Effector CD8-positive, alpha-beta T cell (primary cell): ENCODE data around the gene PCDHGA6.
"Not testable (repeated sequence)": the region's sequence is repeated elsewhere in the genome, so short reads cannot be mapped to it uniquely, and the experiment has no call there.

Experiments
- DNase-seq: peaks from one replicate; lab custom pipeline; 2025; lab: John Stamatoyannopoulos, UW

Gene PCDHGA6

GRCh38 chr5:141392429-141393198 lies 18.9 kb downstream of the PCDHGA6 start, which contains the start of gene PCDHGA8:
PCDHGA8 (plus strand) TSS chr5:141392633; CDS start chr5:141392814, 181 bp downstream.
- no peak for DNase-seq

- no peak for DNase-seq
Measured at GRCh38 chr5:141393267-141393666, 19.6 kb downstream of the PCDHGA6 start.

DNA sequence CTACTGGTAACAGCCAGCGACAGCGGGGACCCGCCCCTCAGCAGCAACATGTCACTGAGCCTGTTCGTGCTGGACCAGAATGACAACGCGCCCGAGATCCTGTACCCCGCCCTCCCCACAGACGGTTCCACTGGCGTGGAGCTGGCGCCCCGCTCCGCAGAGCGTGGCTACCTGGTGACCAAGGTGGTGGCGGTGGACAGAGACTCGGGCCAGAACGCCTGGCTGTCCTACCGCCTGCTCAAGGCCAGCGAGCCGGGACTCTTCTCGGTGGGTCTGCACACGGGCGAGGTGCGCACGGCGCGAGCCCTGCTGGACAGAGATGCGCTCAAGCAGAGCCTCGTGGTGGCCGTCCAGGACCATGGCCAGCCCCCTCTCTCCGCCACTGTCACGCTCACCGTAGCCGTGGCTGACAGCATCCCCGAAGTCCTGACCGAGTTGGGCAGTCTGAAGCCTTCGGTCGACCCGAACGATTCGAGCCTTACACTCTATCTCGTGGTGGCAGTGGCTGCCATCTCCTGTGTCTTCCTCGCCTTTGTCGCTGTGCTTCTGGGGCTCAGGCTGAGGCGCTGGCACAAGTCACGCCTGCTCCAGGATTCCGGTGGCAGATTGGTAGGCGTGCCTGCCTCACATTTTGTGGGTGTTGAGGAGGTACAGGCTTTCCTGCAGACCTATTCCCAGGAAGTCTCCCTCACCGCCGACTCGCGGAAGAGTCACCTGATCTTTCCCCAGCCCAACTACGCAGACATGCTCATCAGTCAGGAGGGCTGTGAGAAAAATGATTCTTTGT lies 20.9 kb downstream of the PCDHGA6 start:
- DNase-seq: not testable (repeated sequence)

DNA sequence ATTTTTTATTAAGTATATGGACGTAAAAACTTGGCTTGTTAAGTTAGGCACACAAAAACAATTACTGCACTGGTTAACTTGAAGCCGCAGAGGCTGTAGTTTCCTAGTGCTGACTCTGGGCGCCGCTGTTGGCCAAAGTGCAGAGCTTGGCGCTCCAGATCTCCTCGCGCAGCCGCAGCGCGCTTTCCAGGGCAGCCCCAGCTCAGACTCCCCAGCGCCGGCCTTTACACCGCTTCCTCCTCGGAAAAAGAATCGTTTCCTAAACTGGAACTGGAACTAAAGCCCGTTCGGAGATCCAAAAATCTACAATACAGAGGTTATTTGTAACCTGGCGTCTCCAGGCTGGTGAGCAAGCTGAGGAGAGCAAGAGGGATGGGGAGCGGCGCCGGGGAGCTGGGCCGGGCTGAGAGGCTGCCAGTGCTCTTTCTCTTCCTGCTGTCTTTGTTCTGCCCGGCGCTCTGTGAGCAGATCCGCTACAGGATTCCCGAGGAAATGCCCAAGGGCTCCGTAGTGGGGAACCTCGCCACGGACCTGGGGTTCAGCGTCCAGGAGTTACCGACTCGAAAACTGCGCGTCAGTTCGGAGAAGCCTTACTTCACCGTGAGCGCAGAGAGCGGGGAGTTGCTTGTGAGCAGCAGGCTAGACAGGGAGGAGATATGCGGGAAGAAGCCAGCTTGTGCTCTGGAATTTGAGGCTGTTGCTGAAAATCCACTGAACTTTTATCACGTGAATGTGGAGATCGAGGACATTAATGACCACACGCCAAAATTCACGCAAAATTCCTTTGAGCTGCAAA lies 24.3 kb downstream of the PCDHGA6 start, which contains the start of gene PCDHGB5:
Gene PCDHGB5, plus strand, starts transcription at position 192 of the 796 bp plus-strand sequence. Its CDS starts 181 bp downstream, at position 373.
- DNase-seq: not testable (repeated sequence)

DNA sequence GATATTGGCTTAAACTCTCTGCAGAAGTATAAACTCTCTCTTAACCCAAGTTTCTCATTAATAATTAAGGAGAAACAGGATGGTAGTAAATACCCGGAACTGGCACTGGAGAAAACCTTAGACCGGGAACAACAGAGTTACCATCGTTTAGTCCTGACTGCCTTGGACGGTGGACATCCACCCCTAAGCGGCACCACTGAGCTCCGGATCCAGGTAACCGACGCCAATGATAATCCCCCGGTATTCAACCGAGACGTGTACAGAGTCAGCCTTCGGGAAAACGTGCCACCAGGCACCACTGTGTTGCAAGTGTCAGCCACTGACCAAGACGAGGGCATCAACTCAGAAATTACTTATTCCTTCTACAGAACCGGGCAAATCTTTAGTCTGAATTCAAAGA lies 24.9 kb downstream of the PCDHGA6 start:
- no peak for DNase-seq

DNA sequence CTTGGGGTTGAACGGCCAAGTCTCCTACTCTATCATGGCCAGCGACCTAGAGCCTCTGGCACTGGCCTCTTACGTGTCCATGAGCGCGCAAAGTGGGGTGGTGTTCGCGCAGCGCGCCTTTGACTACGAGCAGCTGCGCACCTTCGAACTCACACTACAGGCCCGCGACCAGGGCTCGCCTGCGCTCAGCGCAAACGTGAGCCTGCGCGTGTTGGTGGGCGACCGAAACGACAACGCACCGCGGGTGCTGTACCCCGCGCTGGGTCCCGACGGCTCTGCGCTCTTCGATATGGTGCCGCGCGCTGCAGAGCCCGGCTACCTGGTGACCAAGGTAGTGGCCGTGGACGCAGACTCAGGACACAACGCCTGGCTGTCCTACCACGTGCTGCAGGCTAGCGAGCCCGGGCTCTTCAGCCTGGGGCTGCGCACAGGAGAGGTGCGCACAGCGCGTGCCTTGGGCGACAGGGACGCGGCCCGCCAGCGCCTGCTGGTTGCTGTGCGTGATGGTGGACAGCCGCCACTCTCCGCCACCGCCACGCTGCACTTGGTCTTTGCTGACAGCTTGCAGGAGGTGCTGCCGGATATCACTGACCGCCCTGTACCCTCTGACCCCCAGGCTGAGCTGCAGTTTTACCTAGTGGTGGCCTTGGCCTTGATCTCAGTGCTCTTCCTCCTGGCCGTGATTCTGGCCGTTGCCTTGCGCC lies 26.0 kb downstream of the PCDHGA6 start:
- no peak for DNase-seq

DNA sequence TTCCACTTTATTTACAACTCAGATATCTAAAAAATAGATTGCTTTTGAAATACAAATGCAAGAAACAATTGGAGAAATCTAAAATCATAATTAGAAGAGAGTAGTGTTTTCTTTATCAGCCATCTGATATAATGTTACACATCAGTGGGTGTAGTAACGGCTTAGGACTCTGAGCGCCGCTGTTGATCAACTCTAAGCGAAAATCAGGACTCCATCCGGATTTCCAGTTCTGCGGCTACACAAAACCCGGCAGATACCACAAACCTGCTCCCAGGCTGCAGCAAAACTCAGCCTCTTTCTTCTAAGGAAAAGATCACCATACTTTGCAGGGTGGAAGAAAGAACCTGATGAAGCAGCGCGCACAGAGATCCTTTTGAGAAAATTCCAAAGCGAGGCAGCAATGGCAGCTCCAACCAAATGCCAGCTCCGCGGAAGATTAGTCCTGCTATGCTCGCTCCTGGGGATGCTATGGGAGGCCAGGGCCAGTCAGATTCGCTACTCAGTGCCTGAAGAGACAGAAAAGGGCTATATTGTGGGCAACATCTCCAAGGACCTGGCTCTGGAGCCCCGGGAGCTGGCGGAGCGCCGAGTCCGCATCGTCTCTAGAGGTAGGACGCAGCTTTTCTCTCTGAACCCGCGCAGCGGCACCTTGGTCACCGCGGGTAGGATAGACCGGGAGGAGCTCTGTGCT lies 29.0 kb downstream of the PCDHGA6 start, which contains the start of gene PCDHGA9:
Gene PCDHGA9, plus strand, starts transcription at position 226 of the 691 bp plus-strand sequence. Its CDS starts 175 bp downstream, at position 401.
- DNase-seq: no peak

DNA sequence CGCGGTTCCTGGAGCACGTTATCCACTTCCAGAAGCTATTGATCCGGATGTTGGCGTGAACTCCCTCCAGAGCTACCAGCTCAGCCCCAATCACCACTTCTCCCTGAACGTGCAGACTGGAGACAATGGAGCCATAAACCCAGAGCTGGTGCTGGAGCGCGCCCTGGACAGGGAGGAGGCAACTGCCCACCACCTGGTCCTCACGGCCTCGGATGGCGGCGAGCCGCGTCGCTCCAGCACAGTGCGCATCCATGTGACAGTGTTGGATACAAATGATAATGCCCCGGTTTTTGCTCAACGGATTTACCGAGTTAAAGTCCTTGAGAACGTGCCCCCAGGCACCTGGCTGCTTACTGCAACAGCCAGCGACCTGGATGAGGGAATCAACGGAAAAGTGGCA lies 29.7 kb downstream of the PCDHGA6 start:
- no peak for DNase-seq

DNA sequence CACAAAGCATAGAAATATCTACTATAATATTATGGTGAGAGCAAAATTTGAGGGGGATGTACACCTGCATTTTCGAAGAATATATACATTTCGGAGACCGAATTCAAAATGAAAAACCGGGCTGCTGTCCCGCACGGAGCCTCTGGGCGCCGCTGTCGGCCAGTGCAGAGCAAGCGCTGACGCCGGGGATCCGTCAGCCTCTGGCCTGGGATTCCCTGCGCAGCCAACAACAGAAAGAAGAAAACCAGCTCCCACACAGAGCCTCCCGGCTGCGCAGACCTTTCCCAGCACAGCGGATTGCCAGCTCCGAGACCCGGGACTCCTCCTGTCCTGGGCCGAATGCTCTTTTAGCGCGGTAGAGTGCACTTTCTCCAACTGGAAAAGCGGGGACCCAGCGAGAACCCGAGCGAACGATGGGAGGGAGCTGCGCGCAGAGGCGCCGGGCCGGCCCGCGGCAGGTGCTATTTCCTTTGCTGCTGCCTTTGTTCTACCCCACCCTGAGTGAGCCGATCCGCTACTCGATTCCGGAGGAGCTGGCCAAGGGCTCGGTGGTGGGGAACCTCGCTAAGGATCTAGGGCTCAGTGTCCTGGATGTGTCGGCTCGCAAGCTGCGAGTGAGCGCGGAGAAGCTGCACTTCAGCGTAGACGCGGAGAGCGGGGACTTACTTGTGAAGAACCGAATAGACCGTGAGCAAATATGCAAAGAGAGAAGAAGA lies 34.3 kb downstream of the PCDHGA6 start, which contains the start of gene PCDHGB6:
Gene PCDHGB6, plus strand, starts transcription at position 232 of the 716 bp plus-strand sequence. Its CDS starts 182 bp downstream, at position 414.
- not testable (repeated sequence) for DNase-seq

DNA sequence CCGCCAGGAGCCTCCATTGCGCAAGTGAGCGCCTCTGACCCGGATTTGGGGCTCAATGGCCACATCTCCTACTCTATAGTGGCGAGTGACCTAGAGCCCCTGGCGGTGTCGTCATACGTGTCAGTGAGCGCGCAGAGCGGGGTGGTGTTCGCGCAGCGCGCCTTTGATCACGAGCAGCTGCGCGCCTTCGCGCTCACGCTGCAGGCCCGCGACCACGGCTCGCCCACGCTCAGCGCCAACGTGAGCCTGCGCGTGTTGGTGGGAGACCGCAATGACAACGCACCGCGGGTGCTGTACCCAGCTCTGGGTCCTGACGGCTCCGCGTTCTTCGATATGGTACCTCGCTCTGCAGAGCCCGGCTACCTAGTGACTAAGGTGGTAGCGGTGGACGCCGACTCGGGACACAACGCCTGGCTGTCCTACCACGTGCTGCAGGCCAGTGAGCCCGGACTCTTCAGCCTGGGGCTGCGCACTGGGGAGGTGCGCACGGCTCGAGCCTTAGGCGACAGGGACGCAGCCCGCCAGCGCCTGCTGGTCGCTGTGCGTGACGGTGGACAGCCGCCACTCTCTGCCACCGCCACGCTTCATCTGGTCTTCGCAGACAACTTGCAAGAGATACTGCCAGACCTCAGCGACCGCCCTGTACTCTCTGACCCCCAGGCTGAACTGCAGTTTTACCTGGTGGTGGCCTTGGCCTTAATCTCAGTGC lies 36.1 kb downstream of the PCDHGA6 start:
- no peak for DNase-seq

- no peak for DNase-seq
Measured at GRCh38 chr5:141411575-141411974, 37.9 kb downstream of the PCDHGA6 start.

GRCh38 chr5:141412854-141413539 lies 39.3 kb downstream of the PCDHGA6 start, which contains the start of gene PCDHGA10:
PCDHGA10 (plus strand) TSS chr5:141412987; CDS start chr5:141413176, 189 bp downstream.
- DNase-seq: peak; percentile 19

GRCh38 chr5:141413540-141414069 lies 39.9 kb downstream of the PCDHGA6 start:
- DNase-seq: no peak

GRCh38 chr5:141414548-141415274 lies 41.0 kb downstream of the PCDHGA6 start:
- DNase-seq: not testable (repeated sequence)

- DNase-seq: not testable (repeated sequence)
Measured at GRCh38 chr5:141415275-141415618, 41.6 kb downstream of the PCDHGA6 start.

- DNase-seq: not testable (repeated sequence)
Measured at GRCh38 chr5:141417494-141418172, 43.9 kb downstream of the PCDHGA6 start, which contains the start of gene PCDHGB7. PCDHGB7 (plus strand) TSS chr5:141417677; CDS start chr5:141417860, 183 bp downstream.
